H9 (cell line): Measurements from ENCODE around the gene TEX22. TPM values are rescaled to one million over a fixed set of nuclear protein-coding genes. Genes with fewer than 3 reads are reported as not detected.

ENCODE experiments used
- DNase-seq: peaks from one replicate; pipeline ENCODE4 v3.0.0-alpha.2; 2017
- H2AFZ ChIP-seq: one replicate; pipeline ENCODE4 v1.6.1; 2013; ENCODE audit warnings: mild to moderate bottlenecking, low read length, control low read depth, moderate library complexity
- H2AK5ac ChIP-seq: 2 replicates; pipeline ENCODE4 v1.6.1; 2013; ENCODE audit warnings: low read length, control low read depth, mixed read lengths; ENCODE audit not compliant: insufficient read length
- H2BK120ac ChIP-seq: one replicate; pipeline ENCODE4 v1.6.1; 2013; ENCODE audit warnings: low read depth, mild to moderate bottlenecking, low read length, control low read depth, inconsistent platforms; ENCODE audit not compliant: poor library complexity, severe bottlenecking
- H2BK12ac ChIP-seq: 2 replicates; pipeline ENCODE4 v1.6.1; 2013; ENCODE audit warnings: low read length, control low read depth, mixed read lengths, low read depth; ENCODE audit not compliant: insufficient read length
- H2BK15ac ChIP-seq: 2 replicates; pipeline ENCODE4 v1.6.1; 2013; ENCODE audit warnings: low read depth, low read length, control low read depth
- H2BK20ac ChIP-seq: one replicate; pipeline ENCODE4 v1.6.1; 2013; ENCODE audit warnings: low read depth, mild to moderate bottlenecking, low read length, control low read depth, inconsistent platforms; ENCODE audit not compliant: poor library complexity, severe bottlenecking
- H2BK5ac ChIP-seq: 2 replicates; pipeline ENCODE4 v1.6.1; 2013; ENCODE audit warnings: low read length, control low read depth, mixed read lengths; ENCODE audit not compliant: insufficient read length
- H3K14ac ChIP-seq: 2 replicates; pipeline ENCODE4 v1.6.1; 2013; ENCODE audit warnings: low read length, control low read depth; ENCODE audit not compliant: insufficient read depth
- H3K18ac ChIP-seq: 2 replicates; pipeline ENCODE4 v1.6.1; 2013; ENCODE audit warnings: low read depth, mild to moderate bottlenecking, mixed read lengths, low read length, control low read depth; ENCODE audit not compliant: insufficient read length
- H3K23ac ChIP-seq: 2 replicates; pipeline ENCODE4 v1.6.1; 2013; ENCODE audit warnings: low read length, control low read depth, mixed read lengths, low read depth; ENCODE audit not compliant: insufficient read length
- H3K23me2 ChIP-seq: 2 replicates; pipeline ENCODE4 v1.6.1; 2013; ENCODE audit warnings: low read depth, mild to moderate bottlenecking, mixed read lengths, low read length, control low read depth; ENCODE audit not compliant: insufficient read length, poor library complexity, severe bottlenecking
- H3K27ac ChIP-seq: 2 replicates; pipeline ENCODE4 v1.5.1; 2013; ENCODE audit warnings: low read length, control low read depth, mixed read lengths, low read depth; ENCODE audit not compliant: insufficient read length
- H3K27me3 ChIP-seq: 2 replicates; pipeline ENCODE4 v1.6.1; 2013; ENCODE audit warnings: low read length, control low read depth, inconsistent platforms; ENCODE audit not compliant: insufficient read depth
- H3K4ac ChIP-seq: 2 replicates; pipeline ENCODE4 v1.6.1; 2013; ENCODE audit warnings: low read depth, mild to moderate bottlenecking, control low read depth, inconsistent platforms, low read length, moderate library complexity
- H3K4me1 ChIP-seq: 2 replicates; pipeline ENCODE4 v1.6.1; 2013; ENCODE audit warnings: low read length, control low read depth, inconsistent platforms; ENCODE audit not compliant: insufficient read depth
- H3K4me2 ChIP-seq: 2 replicates; pipeline ENCODE4 v1.6.1; 2013; ENCODE audit warnings: low read length, control low read depth, mixed read lengths; ENCODE audit not compliant: insufficient read length, insufficient read depth
- H3K56ac ChIP-seq: 2 replicates; pipeline ENCODE4 v1.6.1; 2013; ENCODE audit warnings: low read depth, mild to moderate bottlenecking, mixed read lengths, low read length, control low read depth; ENCODE audit not compliant: insufficient read length
- H3K79me1 ChIP-seq: 2 replicates; pipeline ENCODE4 v1.6.1; 2013; ENCODE audit warnings: low read depth, mild to moderate bottlenecking, moderate library complexity, low read length, control low read depth, inconsistent platforms; ENCODE audit not compliant: insufficient read depth, poor library complexity, severe bottlenecking
- H3K79me2 ChIP-seq: 2 replicates; pipeline ENCODE4 v1.6.1; 2013; ENCODE audit warnings: low read length, control low read depth, inconsistent platforms; ENCODE audit not compliant: insufficient read depth
- H3K9ac ChIP-seq: 2 replicates; pipeline ENCODE4 v1.6.1; 2013; ENCODE audit warnings: low read length, control low read depth, mixed read lengths; ENCODE audit not compliant: insufficient read length; ENCODE audit errors: extremely low read depth
- H3K9me3 ChIP-seq: one replicate; pipeline ENCODE4 v1.6.1; 2013; ENCODE audit warnings: low read depth, low read length, inconsistent platforms; ENCODE audit not compliant: control insufficient read depth
- H3T11ph ChIP-seq: one replicate; pipeline ENCODE4 v1.6.1; 2013; ENCODE audit warnings: mild to moderate bottlenecking, low read length, control low read depth, inconsistent platforms
- H4K20me1 ChIP-seq: one replicate; pipeline ENCODE4 v1.6.1; 2013; ENCODE audit not compliant: control insufficient read depth, insufficient read length, insufficient read depth
- H4K5ac ChIP-seq: 2 replicates; pipeline ENCODE4 v1.6.1; 2013; ENCODE audit warnings: low read depth, mild to moderate bottlenecking, mixed read lengths, low read length, control low read depth; ENCODE audit not compliant: insufficient read length
- H4K8ac ChIP-seq: replicated peaks from 2 replicates; pipeline ENCODE4 v1.6.1; 2013; ENCODE audit warnings: low read length, control low read depth, mixed read lengths, low read depth; ENCODE audit not compliant: insufficient read length
- H4K91ac ChIP-seq: 2 replicates; pipeline ENCODE4 v1.6.1; 2013; ENCODE audit warnings: low read depth, mild to moderate bottlenecking, moderate library complexity, mixed read lengths, low read length, control low read depth; ENCODE audit not compliant: insufficient read length
- H3K27ac Mint-ChIP-seq, 3 experiments: 2 replicates in 2 of 3; 3 replicates in 1 of 3; pipeline ENCODE4 v1.8.0; 2020 to 2021; ENCODE audit warnings: mixed read lengths in 3 of 3, mild to moderate bottlenecking in 1 of 3, moderate library complexity in 1 of 3
- H3K27me3 Mint-ChIP-seq: 2 replicates; pipeline ENCODE4 v1.8.0; 2021; ENCODE audit warnings: low read depth, mild to moderate bottlenecking, moderate library complexity, mixed read lengths
- H3K36me3 Mint-ChIP-seq, 3 experiments: 2 replicates in 2 of 3; 3 replicates in 1 of 3; pipeline ENCODE4 v1.8.0; 2020 to 2021; ENCODE audit warnings: low read depth in 3 of 3, mixed read lengths in 3 of 3; ENCODE audit not compliant: insufficient read depth in 1 of 3
- H3K4me1 Mint-ChIP-seq, 2 experiments: 2 replicates each; pipeline ENCODE4 v1.8.0; 2020; ENCODE audit warnings: mixed read lengths in 2 of 2
- H3K4me3 Mint-ChIP-seq, 2 experiments: 2 replicates in 1 of 2; 3 replicates in 1 of 2; pipeline ENCODE4 v1.8.0; 2020 to 2021; ENCODE audit warnings: mild to moderate bottlenecking in 2 of 2, mixed read lengths in 2 of 2, moderate library complexity in 1 of 2
- H3K9me3 Mint-ChIP-seq, 2 experiments: 2 replicates in 1 of 2; 3 replicates in 1 of 2; pipeline ENCODE4 v1.8.0; 2020; ENCODE audit warnings: mild to moderate bottlenecking in 2 of 2, mixed read lengths in 2 of 2, moderate library complexity in 1 of 2
- CTCF ChIP-seq: fragments of 200-600 bp; sonication (generic); conservative IDR thresholded peaks from 3 replicates; pipeline ENCODE4 v1.8.0; 2021; ENCODE audit warnings: antibody characterized with exemption, mild to moderate bottlenecking
- WGBS: extraction: QIAGEN DNeasy Blood & Tissue Kit; methylation state at CpG from one replicate; pipeline ENCODE4 v1.1.7; 2013; ENCODE audit warnings: missing lambda C conversion rate, low lambda C conversion rate, mixed read lengths; ENCODE audit not compliant: insufficient read length; ENCODE audit errors: extremely low coverage; 5-methylcytosine and 5-hydroxymethylcytosine counted together
- total RNA-seq: library from RNA; stranded (reverse); gene quantifications from 2 replicates; pipeline ENCODE4 v1.2.1, GENCODE V29; 2021

Gene TEX22
- total RNA-seq, 1 experiment from 2014 or later: 0.83 TPM

DNA sequence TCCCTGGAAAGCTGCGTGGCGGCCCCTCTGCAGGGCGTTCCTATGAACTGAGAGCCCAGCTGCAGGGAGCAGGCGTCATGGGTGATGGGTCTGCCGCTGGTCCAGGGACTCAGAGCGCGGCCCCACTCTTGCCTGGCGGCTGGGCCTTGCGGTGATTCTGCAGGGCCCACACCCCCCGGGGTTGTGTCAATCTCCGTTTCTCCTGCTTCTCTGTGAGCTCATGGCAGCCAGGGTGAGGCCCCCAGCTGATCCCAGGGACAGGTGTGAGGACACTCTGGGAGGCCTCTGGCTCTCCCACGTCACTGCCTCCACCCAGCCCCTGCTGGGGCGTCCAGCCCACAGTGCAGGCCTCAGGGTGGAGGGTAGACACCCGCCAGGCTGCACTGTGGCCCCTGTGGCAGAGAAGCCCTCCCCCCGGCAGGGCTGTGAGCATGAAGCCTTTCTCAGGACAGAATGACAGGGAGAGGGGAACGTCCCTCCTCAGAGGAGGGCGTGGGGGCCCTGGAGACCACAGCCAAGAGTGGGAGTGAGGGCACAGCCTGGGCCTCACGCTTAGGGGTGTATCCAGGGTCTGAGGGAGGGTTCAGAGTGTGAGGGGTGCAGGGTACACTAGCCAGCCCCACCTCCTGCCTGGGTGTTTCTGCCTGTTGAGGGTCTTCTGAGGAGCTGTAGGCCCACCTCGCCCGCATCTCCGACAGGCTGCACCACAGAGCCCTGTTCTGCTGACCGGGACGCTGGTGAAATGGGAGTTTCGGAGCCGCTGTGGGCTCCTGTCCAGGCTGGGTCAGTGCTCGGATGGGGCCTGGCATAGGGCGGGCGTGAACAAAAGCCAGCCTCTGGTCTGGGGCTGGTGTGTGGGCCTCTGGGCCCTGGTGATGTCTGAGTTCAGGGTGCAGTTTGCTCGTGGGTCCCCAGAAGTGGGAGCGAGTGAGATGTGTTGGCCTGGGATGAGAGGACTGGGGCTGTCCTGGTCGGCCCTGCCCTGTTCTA, 49.6 kb downstream of the TEX22 start:
- no peaks in the 10 kb centered on the region for H3K79me1 ChIP-seq
- Mint-ChIP-seq H3K9me3 (no peaks in the 10 kb centered on the region), H3K4me1 (no peaks in the 10 kb centered on the region), H3K36me3 (peaks cover 18 to 45% (median 35%) of the 10 kb centered on the region in 3 experiments; a peak in 6 of 7 replicates), H3K4me3 (no peak overlapping the region), H3K27ac (peak overlapping the region in 1 of 3 experiments; percentile 36; a peak in 1 of 7 replicates), H3K27me3 (no peaks in the 10 kb centered on the region)
- H2BK20ac ChIP-seq: no peak overlapping the region
- no peak overlapping the region for H3K14ac ChIP-seq
- TF ChIP-seq CTCF: no peak
- no peaks in the 10 kb centered on the region for H3K4me1 ChIP-seq
- H3K4me2 ChIP-seq: no peak overlapping the region
- H3K27me3 ChIP-seq: no peaks in the 10 kb centered on the region
- H4K91ac ChIP-seq: no peak overlapping the region
- no peak overlapping the region for H3K9ac ChIP-seq
- no peak overlapping the region for H4K5ac ChIP-seq
- no peak overlapping the region for H3K18ac ChIP-seq
- no peak overlapping the region for H2BK120ac ChIP-seq
- H3K79me2 ChIP-seq: no peaks in the 10 kb centered on the region
- H3K23ac ChIP-seq: no peak overlapping the region
- no peak overlapping the region for H2AK5ac ChIP-seq
- no peaks in the 10 kb centered on the region for H3K9me3 ChIP-seq
- no peak overlapping the region for H3K27ac ChIP-seq
- H2BK15ac ChIP-seq: no peak overlapping the region
- H3K23me2 ChIP-seq: no peaks in the 10 kb centered on the region
- H2BK5ac ChIP-seq: no peak overlapping the region
- DNase-seq: no peak
- H3K4ac ChIP-seq: no peak overlapping the region
- H3K56ac ChIP-seq: no peak overlapping the region
- no peaks in the 10 kb centered on the region for H4K20me1 ChIP-seq
- H2AFZ ChIP-seq: no peak overlapping the region
- no CpG with 5 or more reads among the region's 31 CpGs for WGBS
- no peak overlapping the region for H3T11ph ChIP-seq
- no peak overlapping the region for H4K8ac ChIP-seq
- H2BK12ac ChIP-seq: no peak overlapping the region
